HPDE6-E6E7 (cell line): ENCODE measurements around the gene RAP1GAP2.
"Not testable (repeated sequence)": the region's sequence is repeated elsewhere in the genome, so short reads cannot be mapped to it uniquely, and the experiment has no call there.

Source experiments
- DNase-seq: peaks from one replicate; pipeline ENCODE4 v3.0.0; 2011; ENCODE audit warnings: missing footprints; ENCODE audit errors: extremely low spot score

RAP1GAP2 gene

GRCh38 chr17:3025421-3026124, 229.3 kb downstream of the RAP1GAP2 start:
- DNase-seq = no peak

GRCh38 chr17:3026125-3026855, 230.1 kb downstream of the RAP1GAP2 start:
- no peak for DNase-seq

- DNase-seq = no peak
These were observed 230.9 kb downstream of the RAP1GAP2 start for GRCh38 chr17:3026856-3027751.

- no peak for DNase-seq
These were observed 231.7 kb downstream of the RAP1GAP2 start for GRCh38 chr17:3027786-3028532.

GRCh38 chr17:3029213-3029913, 233.1 kb downstream of the RAP1GAP2 start:
- DNase-seq = no peak

- DNase-seq = peak; percentile 40
These were observed 233.9 kb downstream of the RAP1GAP2 start for GRCh38 chr17:3030096-3030495.

GRCh38 chr17:3030852-3031470, 234.7 kb downstream of the RAP1GAP2 start:
- DNase-seq = not testable (repeated sequence)

- DNase-seq = no peak
These were observed 236.3 kb downstream of the RAP1GAP2 start for GRCh38 chr17:3032258-3033247.

GRCh38 chr17:3033248-3033640, 237.0 kb downstream of the RAP1GAP2 start:
- no peak for DNase-seq

- no peak for DNase-seq
These were observed 237.7 kb downstream of the RAP1GAP2 start for GRCh38 chr17:3033741-3034577.

- DNase-seq = no peak
These were observed 238.3 kb downstream of the RAP1GAP2 start for GRCh38 chr17:3034578-3034920.

GRCh38 chr17:3035256-3035967, 239.2 kb downstream of the RAP1GAP2 start:
- DNase-seq = no peak

- DNase-seq = no peak
These were observed 239.7 kb downstream of the RAP1GAP2 start for GRCh38 chr17:3035968-3036280.

- no peak for DNase-seq
These were observed 240.6 kb downstream of the RAP1GAP2 start for GRCh38 chr17:3036800-3037199.

- DNase-seq = no peak
These were observed 241.0 kb downstream of the RAP1GAP2 start for GRCh38 chr17:3037259-3037658.

- DNase-seq = no peak
These were observed 242.7 kb downstream of the RAP1GAP2 start for GRCh38 chr17:3038941-3039340.

- no peak for DNase-seq
These were observed 243.5 kb downstream of the RAP1GAP2 start for GRCh38 chr17:3039736-3040135.

GRCh38 chr17:3040882-3041281, 244.6 kb downstream of the RAP1GAP2 start:
- no peak for DNase-seq
